NT2/D1 (cell line): ENCODE results near the gene USP6.
"Not testable (repeated sequence)": the region's sequence is repeated elsewhere in the genome, so short reads cannot be mapped to it uniquely, and the experiment has no call there.

Experiments
- DNase-seq: peaks from one replicate; pipeline ENCODE4 v3.0.0-alpha.2; 2011; ENCODE audit warnings: low read depth, low spot score
- H3K27me3 ChIP-seq: 2 replicates; pipeline ENCODE4 v1.6.0; 2011; ENCODE audit warnings: mild to moderate bottlenecking; ENCODE audit not compliant: insufficient read length, insufficient read depth
- H3K36me3 ChIP-seq: 2 replicates; pipeline ENCODE4 v1.6.1; 2011; ENCODE audit warnings: mild to moderate bottlenecking, low read length, mixed read lengths; ENCODE audit not compliant: insufficient read depth, insufficient read length
- H3K4me1 ChIP-seq: 2 replicates; pipeline ENCODE4 v1.5.1; 2011; ENCODE audit not compliant: insufficient read depth, insufficient read length
- H3K4me3 ChIP-seq: 2 replicates; pipeline ENCODE4 v1.5.1; 2011; ENCODE audit warnings: low read depth; ENCODE audit not compliant: insufficient read length
- H3K9ac ChIP-seq: 2 replicates; pipeline ENCODE4 v1.6.0; 2011; ENCODE audit warnings: low read depth; ENCODE audit not compliant: insufficient read length
- H3K9me3 ChIP-seq: 2 replicates; pipeline ENCODE4 v1.5.1; 2011; ENCODE audit warnings: mild to moderate bottlenecking, low read length; ENCODE audit not compliant: insufficient read depth
- SUZ12 ChIP-seq: IDR thresholded peaks from 2 replicates; pipeline ENCODE4 v1.6.1; 2011; ENCODE audit not compliant: insufficient read length, insufficient read depth; ENCODE audit errors: extremely low read depth
- YY1 ChIP-seq: IDR thresholded peaks from 2 replicates; pipeline ENCODE4 v1.6.1; 2011; ENCODE audit not compliant: insufficient read length, insufficient read depth
- ZNF274 ChIP-seq: IDR thresholded peaks from 2 replicates; pipeline ENCODE4 v1.6.1; 2011; ENCODE audit warnings: mild to moderate bottlenecking, low read depth, low read length

The USP6 gene

GRCh38 chr17:5111402-5112204, 4.2 kb upstream of the USP6 start, which contains the start of gene ZNF232:
Gene ZNF232, minus strand, starts transcription at chr17:5111878. Its CDS starts 56 bp downstream, at chr17:5111822.
- peak within 1 kb of the TSS; percentile 94 for H3K4me3 ChIP-seq
- peak within 1 kb of the TSS; percentile 92 for H3K9ac ChIP-seq
- TF ChIP-seq ZNF274 (no peak), SUZ12 (no peak), YY1 (no peak)
- peaks cover 40% of the 10 kb centered on the region for H3K36me3 ChIP-seq
- H3K9me3 ChIP-seq: no peaks in the 10 kb centered on the region
- DNase-seq: peak; percentile 84
- no peaks in the 10 kb centered on the region for H3K4me1 ChIP-seq
- H3K27me3 ChIP-seq: no peaks in the 10 kb centered on the region

GRCh38 chr17:5118219-5118618, 2.4 kb downstream of the USP6 start:
- Histone ChIP-seq H3K9ac (no peak overlapping the region), H3K9me3 (no peaks in the 10 kb centered on the region), H3K4me1 (peaks cover 1% of the 10 kb centered on the region), H3K4me3 (no peak overlapping the region), H3K36me3 (peaks cover 8% of the 10 kb centered on the region), H3K27me3 (peaks cover 9% of the 10 kb centered on the region)
- no peak for TF ChIP-seq SUZ12
- no peak for TF ChIP-seq ZNF274
- TF ChIP-seq YY1: no peak
- no peak for DNase-seq

- Histone ChIP-seq H3K4me3 (no peak overlapping the region), H3K27me3 (peaks cover 9% of the 10 kb centered on the region), H3K4me1 (peaks cover 4% of the 10 kb centered on the region), H3K9ac (no peak overlapping the region), H3K9me3 (no peaks in the 10 kb centered on the region), H3K36me3 (no peaks in the 10 kb centered on the region)
- DNase-seq: no peak
- TF ChIP-seq SUZ12 (no peak), YY1 (no peak), ZNF274 (no peak)
These were observed 4.2 kb downstream of the USP6 start for GRCh38 chr17:5120036-5120435.

GRCh38 chr17:5120436-5121185, 4.8 kb downstream of the USP6 start:
- not testable (repeated sequence) for H3K36me3 ChIP-seq, DNase-seq, H3K9ac ChIP-seq, H3K27me3 ChIP-seq, H3K4me1 ChIP-seq, H3K4me3 ChIP-seq, H3K9me3 ChIP-seq

- Histone ChIP-seq H3K4me3 (no peak overlapping the region), H3K36me3 (no peaks in the 10 kb centered on the region), H3K27me3 (peaks cover 9% of the 10 kb centered on the region), H3K4me1 (peaks cover 4% of the 10 kb centered on the region), H3K9ac (no peak overlapping the region), H3K9me3 (no peaks in the 10 kb centered on the region)
- TF ChIP-seq SUZ12 (no peak), YY1 (no peak), ZNF274 (no peak)
- DNase-seq: no peak
These were observed 5.5 kb downstream of the USP6 start for GRCh38 chr17:5121186-5121841.

- DNase-seq, H3K36me3 ChIP-seq, H3K4me1 ChIP-seq, H3K9me3 ChIP-seq, H3K27me3 ChIP-seq: not testable (repeated sequence)
- peak overlapping the region; percentile 69 for H3K4me3 ChIP-seq
- H3K9ac ChIP-seq: peak overlapping the region; percentile 42
These were observed 6.2 kb downstream of the USP6 start for GRCh38 chr17:5122056-5122455.

GRCh38 chr17:5122586-5123342, 6.9 kb downstream of the USP6 start:
- DNase-seq: no peak
- TF ChIP-seq YY1 (no peak), ZNF274 (no peak), SUZ12 (no peak)
- H3K4me1 ChIP-seq: peaks cover 4% of the 10 kb centered on the region
- peak overlapping the region; percentile 77 for H3K9ac ChIP-seq
- H3K36me3 ChIP-seq: no peaks in the 10 kb centered on the region
- no peaks in the 10 kb centered on the region for H3K9me3 ChIP-seq
- H3K4me3 ChIP-seq: peak overlapping the region; percentile 69
- peaks cover 9% of the 10 kb centered on the region for H3K27me3 ChIP-seq
